NCI-H460 (cell line): ENCODE results near the gene GALNT14. TPM values are rescaled to one million over a fixed set of nuclear protein-coding genes. Genes with fewer than 3 reads are reported as not detected.

Source experiments
- DNase-seq: peaks from one replicate; pipeline ENCODE4 v3.0.0-alpha.2; 2016; ENCODE audit warnings: low read depth; ENCODE audit errors: extremely low read depth
- total RNA-seq: library from RNA; depleted of rRNA; stranded (reverse); fragments of >200 nt; shearing (Covaris generic); gene quantifications from 2 replicates; pipeline ENCODE4 v1.2.3, GENCODE V29; 2014

The GALNT14 gene
- total RNA-seq, 1 experiment from 2014 or later: 21.8 TPM

- no peak for DNase-seq
These were observed 182.6 kb downstream of the GALNT14 start for GRCh38 chr2:30955516-30956132.

DNA sequence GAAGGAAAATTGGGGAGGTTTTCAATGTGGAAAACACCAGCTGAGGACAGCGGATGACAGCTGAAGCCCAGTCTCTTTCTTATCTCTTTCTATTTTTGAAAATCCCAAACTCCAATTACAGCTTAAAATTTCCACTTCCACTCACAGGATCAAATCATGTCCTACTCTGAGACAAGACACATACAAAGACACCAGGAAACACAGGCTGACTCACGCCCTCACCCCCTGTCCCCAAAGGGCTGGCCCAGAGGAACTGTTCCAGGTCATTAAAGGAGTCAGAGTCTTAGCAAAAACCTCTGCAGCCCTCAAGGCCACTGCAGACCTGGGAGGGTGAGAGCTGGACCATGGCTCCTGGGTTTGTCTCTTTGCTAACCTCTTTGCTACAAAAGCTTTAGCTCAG lies 187.9 kb downstream of the GALNT14 start:
- DNase-seq: no peak

GRCh38 chr2:30949435-30949834 lies 188.8 kb downstream of the GALNT14 start:
- DNase-seq: no peak

- DNase-seq: no peak
These were observed 189.4 kb downstream of the GALNT14 start for GRCh38 chr2:30948857-30949256.

GRCh38 chr2:30948130-30948529 lies 190.1 kb downstream of the GALNT14 start:
- no peak for DNase-seq

GRCh38 chr2:30947686-30948085 lies 190.6 kb downstream of the GALNT14 start:
- DNase-seq: no peak

GRCh38 chr2:30942419-30942818 lies 195.8 kb downstream of the GALNT14 start:
- no peak for DNase-seq

GRCh38 chr2:30940839-30941238 lies 197.4 kb downstream of the GALNT14 start:
- no peak for DNase-seq

DNA sequence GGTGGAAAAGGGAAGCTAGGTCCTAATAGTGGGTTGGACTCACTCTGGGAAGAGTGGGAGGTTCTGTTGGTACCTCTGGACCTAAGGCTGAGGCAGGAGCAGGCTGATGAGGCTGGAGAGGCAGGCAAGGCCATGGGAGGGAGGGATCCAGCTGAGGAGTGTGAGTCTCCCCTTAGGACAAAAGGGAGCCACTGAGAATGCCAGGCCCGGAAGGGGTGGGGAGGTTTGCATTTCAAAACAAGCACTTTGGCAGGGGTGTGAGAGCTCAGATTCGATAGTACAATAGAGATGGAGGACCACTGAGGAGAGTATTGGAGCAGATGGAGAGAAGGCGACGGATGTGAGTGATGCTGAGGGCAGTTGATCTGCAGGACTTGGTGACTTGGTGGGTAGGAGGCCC lies 198.9 kb downstream of the GALNT14 start:
- DNase-seq: no peak

DNA sequence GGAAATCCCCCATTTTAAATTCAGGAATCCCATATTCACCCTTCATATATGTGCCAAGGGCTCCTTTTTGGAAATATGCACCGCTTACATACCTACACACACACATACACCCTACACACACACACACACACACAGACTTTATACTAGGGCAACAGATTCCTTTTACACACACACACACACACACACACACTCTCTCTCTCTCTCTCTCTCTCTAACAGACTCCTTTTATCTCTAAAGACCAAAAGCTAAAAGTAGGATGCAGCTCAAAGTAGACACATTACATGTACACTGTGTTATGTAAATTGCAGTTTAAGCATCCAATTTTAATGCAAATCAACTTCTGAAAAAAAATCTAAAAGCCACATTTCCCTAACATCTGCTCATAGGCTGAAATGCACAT lies 200.0 kb downstream of the GALNT14 start:
- DNase-seq: no peak

DNA sequence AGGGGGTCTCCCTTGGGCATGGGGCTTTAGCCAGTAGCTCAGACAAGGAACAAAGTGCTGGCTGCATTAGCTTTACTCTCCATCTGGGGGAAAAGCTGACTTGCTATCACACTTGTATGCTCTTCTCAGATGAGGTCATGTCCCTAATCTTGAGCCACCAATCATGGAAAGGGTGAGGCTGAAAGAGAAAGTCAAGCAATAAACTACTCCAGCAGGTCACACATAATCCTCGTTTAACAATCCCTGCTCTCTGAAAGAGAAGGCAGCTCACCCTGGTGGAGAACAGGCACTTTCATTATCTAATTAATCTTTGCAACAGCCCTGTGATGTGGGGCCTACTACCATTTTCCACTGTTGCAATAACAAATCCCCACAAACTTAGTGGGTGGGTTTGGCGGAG lies 201.3 kb downstream of the GALNT14 start:
- no peak for DNase-seq

DNA sequence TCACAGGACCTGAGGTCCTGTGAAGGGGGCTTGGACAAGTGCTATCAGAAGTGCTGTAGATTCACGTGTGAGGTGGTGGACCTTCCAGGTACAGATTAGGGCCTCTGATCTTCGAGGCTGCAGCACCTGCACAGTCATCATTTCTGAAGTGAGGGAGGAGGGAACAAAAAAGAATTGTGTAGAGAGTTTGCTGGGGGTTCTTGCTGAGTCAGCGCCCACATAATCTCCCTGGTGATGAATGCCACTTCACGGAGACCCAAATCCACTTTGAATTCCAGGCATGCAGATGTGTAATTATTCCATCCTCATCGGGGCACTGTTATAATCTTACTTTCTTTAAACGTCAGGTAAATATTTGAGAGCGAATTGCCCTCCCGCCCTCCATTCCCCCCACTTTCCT lies 202.4 kb downstream of the GALNT14 start:
- DNase-seq: no peak

DNA sequence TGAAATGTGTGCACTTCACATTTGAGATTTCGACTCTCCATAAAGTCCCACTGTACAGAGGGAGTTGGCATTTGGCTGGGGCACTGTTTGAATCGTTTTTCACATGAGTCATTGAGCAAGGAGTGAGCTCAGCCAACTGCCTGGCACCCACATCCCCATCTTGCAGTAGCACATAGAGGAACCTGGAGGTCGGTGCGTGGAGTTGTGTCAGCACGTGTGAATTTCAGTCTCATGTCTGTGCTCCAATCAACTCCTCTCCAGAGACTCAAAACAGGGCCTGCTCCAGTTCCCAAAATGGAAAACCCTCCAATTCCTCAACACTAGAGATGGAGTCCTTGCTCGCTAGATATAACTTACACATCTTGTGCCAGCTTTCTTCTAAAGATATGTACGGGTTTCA lies 204.2 kb downstream of the GALNT14 start:
- no peak for DNase-seq

DNA sequence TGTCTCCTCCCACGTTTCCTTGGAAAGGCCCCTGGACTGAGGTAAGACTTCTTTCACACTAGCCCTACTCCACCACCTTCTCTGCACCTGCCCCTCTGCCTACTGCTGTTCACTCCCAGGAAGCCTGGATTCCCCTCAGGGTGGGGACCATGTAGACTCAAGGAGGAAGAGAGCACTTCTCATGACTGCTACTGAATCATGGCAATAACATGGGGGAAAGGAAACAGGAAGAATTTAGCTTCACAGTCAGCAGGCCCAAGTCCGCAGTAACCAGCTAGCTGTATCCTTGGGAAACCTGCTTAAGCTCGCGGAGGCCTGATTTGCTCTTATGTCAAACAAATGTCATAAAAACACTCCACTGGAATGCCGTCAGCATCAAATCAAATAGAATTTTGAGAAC lies 204.7 kb downstream of the GALNT14 start:
- no peak for DNase-seq

DNA sequence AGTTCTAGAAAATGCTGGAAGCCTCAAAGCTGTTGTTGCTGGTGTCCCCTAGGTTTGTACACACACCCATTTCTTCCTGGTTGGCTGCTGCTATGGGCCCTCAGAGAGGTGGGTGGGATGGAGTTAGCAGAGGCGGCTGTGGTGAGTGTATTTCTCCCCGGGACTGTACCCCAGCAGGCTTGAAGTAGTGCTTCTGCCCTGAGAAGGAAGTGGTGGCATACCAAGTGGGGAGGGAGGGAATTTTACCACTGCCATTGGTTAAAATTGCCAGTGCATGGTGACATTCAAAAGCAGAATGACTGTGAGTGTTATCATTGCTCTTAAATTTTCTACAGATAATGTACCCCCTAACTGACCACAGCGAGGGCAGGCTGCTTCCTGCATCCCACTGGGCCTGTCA lies 205.4 kb downstream of the GALNT14 start:
- DNase-seq: no peak

DNA sequence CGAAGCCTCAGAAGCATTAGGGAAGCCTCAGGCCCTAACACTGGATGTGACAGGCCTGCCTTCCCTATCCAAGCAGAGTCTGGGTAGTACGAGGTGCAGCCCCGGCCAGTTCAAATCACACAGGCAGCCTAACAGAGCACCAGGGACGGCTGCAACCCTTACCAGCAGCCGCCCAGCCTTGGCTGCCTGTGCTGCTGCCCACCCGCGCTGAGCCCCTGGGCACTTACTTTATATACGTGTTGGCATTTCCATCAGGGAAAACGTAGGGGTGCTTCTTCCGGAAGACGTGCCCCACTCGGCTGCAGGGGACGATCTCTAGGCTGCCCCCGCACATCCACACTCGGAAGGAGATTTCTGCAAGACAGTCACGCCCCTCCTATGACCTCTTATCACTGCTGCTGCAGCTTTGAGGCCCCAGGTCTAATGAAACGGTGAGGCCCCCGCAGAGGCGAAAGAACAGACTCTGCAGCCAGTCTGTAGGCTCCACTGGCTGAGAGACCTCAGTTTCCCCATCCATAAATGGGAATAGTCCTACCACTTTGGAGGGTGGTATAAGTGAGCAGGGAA lies 206.3 kb downstream of the GALNT14 start:
- no peak for DNase-seq

DNA sequence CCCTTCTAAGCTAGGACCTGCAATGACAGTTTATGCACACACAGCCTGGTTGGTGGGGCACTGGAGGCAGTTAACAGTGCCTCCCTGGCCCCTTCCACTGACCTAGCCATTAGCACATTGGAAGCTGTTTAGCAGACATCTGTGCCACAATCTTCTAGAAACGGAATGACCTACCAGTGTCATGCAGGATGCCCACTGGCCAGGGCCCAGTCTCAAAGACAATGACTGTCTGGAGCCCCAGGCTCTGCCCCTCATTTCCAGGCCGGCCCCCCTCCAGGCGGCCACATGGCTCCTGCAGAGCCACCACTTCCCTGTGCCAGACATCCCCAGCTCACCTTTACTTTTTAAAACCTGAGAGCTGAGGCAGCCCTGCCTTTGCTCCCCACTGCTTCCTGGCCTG lies 207.5 kb downstream of the GALNT14 start:
- no peak for DNase-seq

- DNase-seq: no peak
These were observed 210.7 kb downstream of the GALNT14 start for GRCh38 chr2:30927465-30928075.

DNA sequence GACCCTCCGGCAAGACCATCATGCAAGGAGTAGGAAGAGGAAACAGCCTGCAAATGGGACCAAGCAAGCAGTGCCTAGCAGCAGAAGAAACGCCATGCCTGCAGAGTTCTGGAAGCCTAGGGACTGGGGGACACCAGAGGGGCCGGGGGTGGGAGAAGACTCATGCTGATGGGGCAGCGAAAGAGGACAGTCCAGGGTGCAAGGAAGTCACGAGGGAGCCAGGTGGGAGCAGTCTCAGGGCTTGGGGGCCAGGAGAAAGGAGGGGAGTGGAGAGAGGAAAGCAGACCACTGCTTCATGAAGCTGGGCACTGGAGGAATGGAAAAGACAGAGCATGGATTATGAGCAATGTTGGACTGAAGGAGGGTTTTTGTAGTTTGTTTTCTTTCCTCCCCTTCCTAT lies 211.6 kb downstream of the GALNT14 start:
- no peak for DNase-seq

DNA sequence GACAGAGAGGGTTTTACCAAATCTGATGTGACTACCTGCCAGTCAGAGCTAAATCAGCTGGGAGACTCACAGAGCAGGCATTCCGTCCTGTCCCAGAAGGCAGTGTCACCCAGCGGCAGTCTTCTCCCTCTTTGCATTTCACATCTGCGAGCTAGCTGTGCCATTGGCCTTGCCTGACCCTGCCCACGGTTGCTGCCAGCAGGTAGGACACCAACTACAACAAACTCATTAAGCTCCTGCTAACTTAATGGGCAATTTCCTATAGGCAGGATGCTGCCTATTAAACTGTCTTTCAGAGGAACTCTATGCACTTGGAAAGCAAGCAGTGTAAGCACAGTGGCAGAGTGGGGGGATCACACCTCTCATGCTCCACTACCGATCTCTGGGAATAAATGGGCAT lies 214.6 kb downstream of the GALNT14 start:
- no peak for DNase-seq

DNA sequence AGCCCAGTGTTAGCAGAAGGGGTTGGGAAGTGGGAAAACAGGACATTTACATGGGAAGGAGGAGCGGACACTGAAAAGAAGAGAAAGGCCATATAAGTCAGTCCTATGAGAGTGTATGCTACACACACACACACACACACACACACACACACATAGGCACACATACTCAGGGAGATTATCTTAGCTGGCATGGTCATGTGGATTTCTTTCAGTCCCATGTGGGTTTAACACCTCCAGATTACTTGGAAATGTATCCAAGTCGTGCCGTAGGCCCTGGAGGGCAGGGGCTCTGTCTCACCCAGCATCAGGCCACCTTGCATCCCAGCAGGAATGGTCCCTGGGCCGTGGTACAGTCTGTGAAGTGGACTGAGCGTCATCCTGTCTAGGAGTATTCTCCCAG lies 217.7 kb downstream of the GALNT14 start:
- no peak for DNase-seq

GRCh38 chr2:30915486-30915885 lies 222.8 kb downstream of the GALNT14 start:
- no peak for DNase-seq

DNA sequence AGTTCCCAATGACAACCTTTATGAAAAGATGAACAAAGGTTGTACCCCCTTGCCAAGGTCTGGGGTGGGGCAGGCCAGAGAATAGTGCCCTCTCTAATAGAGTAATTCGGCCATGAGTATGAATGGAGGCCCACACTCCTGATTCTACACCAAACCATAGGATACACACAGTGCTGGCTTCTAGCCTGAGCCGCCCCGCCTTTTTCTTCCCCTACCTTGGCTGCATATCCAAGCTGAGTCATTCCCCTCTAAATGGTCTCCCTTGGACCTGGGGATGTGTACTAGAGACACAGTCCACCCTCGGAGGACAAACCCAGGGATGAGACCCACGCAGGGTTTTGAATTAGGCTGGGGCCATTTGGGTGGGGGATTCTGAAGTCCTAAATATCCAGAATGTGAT lies 223.8 kb downstream of the GALNT14 start:
- no peak for DNase-seq
